HL-60 (cell line): ENCODE measurements around the gene ADAMTS17.

Experiments used
- CTCF ChIP-seq: IDR thresholded peaks from one replicate; pipeline ENCODE4 v1.5.1; 2011; ENCODE audit warnings: low read length, control low read depth, inconsistent platforms; ENCODE audit not compliant: insufficient read depth
- GABPA ChIP-seq: IDR thresholded peaks from 2 replicates; pipeline ENCODE4 v1.6.1; 2012; ENCODE audit warnings: low read depth
- POLR2AphosphoS5 ChIP-seq: IDR thresholded peaks from 2 replicates; pipeline ENCODE4 v1.6.1; 2012; ENCODE audit warnings: low read depth
- REST ChIP-seq: IDR thresholded peaks from 2 replicates; pipeline ENCODE4 v1.6.1; 2012; ENCODE audit warnings: low read depth; ENCODE audit not compliant: insufficient replicate concordance
- SPI1 ChIP-seq: IDR thresholded peaks from 2 replicates; pipeline ENCODE4 v1.6.1; 2012; ENCODE audit warnings: low read depth, mild to moderate bottlenecking, borderline replicate concordance

GRCh38 chr15:100081454-100081853 is 260.3 kb downstream of the ADAMTS17 start:
- TF ChIP-seq CTCF: no peak
- TF ChIP-seq POLR2AphosphoS5: no peak
- no peak for TF ChIP-seq GABPA
- TF ChIP-seq REST: no peak
- no peak for TF ChIP-seq SPI1
